NCI-H2196 (cell line): Measurements from ENCODE around the gene EIF2S1.

Experiments
- DNase-seq: peaks from one replicate; lab custom pipeline; 2025; ENCODE audit not compliant: unreplicated experiment; lab: John Stamatoyannopoulos, UW

Gene EIF2S1

GRCh38 chr14:67435603-67436002 is 75.5 kb downstream of the EIF2S1 start:
- DNase-seq = no peak
